ENCODE measurements around the gene PQBP1.

The PQBP1 gene

DNA sequence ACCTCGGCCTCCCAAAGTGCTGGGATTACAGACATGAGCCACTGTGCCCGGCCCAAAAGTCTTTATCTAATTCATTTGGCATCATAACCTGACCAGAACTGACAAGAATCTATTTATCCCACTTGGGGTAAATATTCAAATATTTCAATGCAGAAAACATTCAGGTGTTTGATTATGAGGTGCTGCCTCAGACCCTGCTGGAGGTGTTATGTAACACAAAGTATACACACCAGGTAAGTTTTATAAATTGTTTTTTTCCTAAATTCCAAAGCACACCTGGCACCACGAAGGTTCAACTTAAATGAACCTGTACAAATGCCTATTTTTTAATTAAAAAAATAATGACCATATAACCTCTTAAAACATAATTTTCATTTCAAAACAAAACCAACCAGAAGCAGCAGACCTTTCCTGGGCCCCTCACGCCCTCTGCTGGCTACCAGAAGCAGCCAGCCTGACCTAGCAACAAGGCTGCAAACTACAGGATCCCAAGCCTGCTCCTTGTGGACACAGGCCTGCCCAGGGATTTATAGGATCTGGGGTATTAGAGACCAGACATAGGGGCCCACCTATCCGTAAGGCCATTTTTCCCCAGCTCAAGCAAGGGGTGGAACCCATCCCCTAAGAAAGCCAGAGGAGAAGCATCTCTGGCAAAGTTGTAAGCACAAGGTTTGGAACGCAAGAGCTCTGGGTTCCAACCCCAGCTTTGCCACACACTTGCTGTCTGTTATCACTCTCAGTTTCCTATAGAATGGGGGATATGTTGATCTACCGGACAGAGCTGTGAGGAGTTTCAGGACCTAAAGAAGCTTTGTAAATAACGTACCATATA is 48.0 kb downstream of the PQBP1 start:
- H3K4me3 ChIP-seq (ENCODE audit: low read length): no peak overlapping the region

GRCh38 chrX:48948589-48948988 is 50.9 kb downstream of the PQBP1 start:
- no peak for DNase-seq (ENCODE audit: low read depth, low spot score)
- no peak overlapping the region for H3K4me3 ChIP-seq (ENCODE audit: low read length)

More for the DNA sequence above, 48.0 kb downstream of the PQBP1 start:
- no peak for DNase-seq (ENCODE audit: low read depth, low spot score)
